Keratinocyte (primary cell): ENCODE results near the gene USP17L10.
"Not testable (repeated sequence)": the region's sequence is repeated elsewhere in the genome, so short reads cannot be mapped to it uniquely, and the experiment has no call there.

Source experiments
- EZH2 ChIP-seq: IDR thresholded peaks from one replicate; pipeline ENCODE4 v1.6.1; 2012; ENCODE audit warnings: inconsistent platforms, mild to moderate bottlenecking, low read length, moderate library complexity
- TF ChIP-seq, protein P1 (sequence below), 3 experiments: IDR thresholded peaks in 1 of 3; conservative IDR thresholded peaks in 1 of 3; optimal IDR thresholded peaks in 1 of 3; 2 replicates in 2 of 3; 3 replicates in 1 of 3; pipeline versions ENCODE3 to v1.5.1; 2011; ENCODE audit warnings: low read length in 3 of 3, mild to moderate bottlenecking in 3 of 3, moderate library complexity in 2 of 3, control low read depth in 1 of 3, inconsistent platforms in 1 of 3; ENCODE audit not compliant: insufficient read depth in 2 of 3; ENCODE audit errors: extremely low read depth in 1 of 3

DNA sequence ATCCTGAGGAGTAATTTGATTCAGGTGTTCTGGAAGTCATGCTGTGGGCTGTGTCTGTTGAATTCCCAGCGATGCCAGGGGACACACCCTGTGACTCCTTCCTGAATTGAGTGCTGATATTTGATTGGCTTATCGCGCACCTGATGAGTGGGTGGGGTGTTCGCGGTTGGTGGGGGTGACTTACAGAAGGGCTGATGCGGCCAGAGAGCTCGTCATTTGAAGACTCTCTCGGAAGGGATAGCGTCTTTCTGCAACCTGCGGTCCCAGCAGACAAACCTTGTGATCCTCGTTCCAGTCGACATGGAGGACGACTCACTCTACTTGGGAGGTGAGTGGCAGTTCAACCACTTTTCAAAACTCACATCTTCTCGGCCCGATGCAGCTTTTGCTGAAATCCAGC, 23.6 kb downstream of the USP17L10 start, which contains the start of gene USP17L15:
- TF ChIP-seq, protein P1, sequence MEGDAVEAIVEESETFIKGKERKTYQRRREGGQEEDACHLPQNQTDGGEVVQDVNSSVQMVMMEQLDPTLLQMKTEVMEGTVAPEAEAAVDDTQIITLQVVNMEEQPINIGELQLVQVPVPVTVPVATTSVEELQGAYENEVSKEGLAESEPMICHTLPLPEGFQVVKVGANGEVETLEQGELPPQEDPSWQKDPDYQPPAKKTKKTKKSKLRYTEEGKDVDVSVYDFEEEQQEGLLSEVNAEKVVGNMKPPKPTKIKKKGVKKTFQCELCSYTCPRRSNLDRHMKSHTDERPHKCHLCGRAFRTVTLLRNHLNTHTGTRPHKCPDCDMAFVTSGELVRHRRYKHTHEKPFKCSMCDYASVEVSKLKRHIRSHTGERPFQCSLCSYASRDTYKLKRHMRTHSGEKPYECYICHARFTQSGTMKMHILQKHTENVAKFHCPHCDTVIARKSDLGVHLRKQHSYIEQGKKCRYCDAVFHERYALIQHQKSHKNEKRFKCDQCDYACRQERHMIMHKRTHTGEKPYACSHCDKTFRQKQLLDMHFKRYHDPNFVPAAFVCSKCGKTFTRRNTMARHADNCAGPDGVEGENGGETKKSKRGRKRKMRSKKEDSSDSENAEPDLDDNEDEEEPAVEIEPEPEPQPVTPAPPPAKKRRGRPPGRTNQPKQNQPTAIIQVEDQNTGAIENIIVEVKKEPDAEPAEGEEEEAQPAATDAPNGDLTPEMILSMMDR (optimal IDR thresholded peaks at IDR 0.05 in 1 of 3, IDR thresholded peaks at IDR 0.05 in 1 of 3, conservative IDR thresholded peaks at IDR 0.05 in 1 of 3; ENCODE audit: extremely low read depth in 1 of 3, insufficient read depth in 2 of 3, low read length in 3 of 3): not testable (repeated sequence)
- not testable (repeated sequence) for TF ChIP-seq EZH2
